RPMI8226 (cell line): ENCODE results near the gene SLC66A2.

Experiments
- DNase-seq: peaks from one replicate; pipeline ENCODE4 v3.0.0-alpha.2; 2015

The SLC66A2 gene

GRCh38 chr18:79935499-79935898 lies 16.0 kb downstream of the SLC66A2 start:
- no peak for DNase-seq

GRCh38 chr18:79935098-79935480 lies 16.4 kb downstream of the SLC66A2 start:
- no peak for DNase-seq

- no peak for DNase-seq
Observed at GRCh38 chr18:79934311-79935097, 16.9 kb downstream of the SLC66A2 start.

- DNase-seq, result no peak
Observed at GRCh38 chr18:79933765-79934164, 17.7 kb downstream of the SLC66A2 start.

GRCh38 chr18:79932907-79933306 lies 18.5 kb downstream of the SLC66A2 start:
- no peak for DNase-seq

- no peak for DNase-seq
Observed at GRCh38 chr18:79931475-79931874, 20.0 kb downstream of the SLC66A2 start.

- DNase-seq, result no peak
Observed at GRCh38 chr18:79930020-79930642, 21.3 kb downstream of the SLC66A2 start.

GRCh38 chr18:79928563-79928960 lies 22.9 kb downstream of the SLC66A2 start:
- DNase-seq, result no peak

- no peak for DNase-seq
Observed at GRCh38 chr18:79927607-79928562, 23.6 kb downstream of the SLC66A2 start.

- no peak for DNase-seq
Observed at GRCh38 chr18:79926715-79927606, 24.5 kb downstream of the SLC66A2 start.

- DNase-seq, result no peak
Observed at GRCh38 chr18:79926306-79926705, 25.1 kb downstream of the SLC66A2 start.

- DNase-seq, result no peak
Observed at GRCh38 chr18:79924814-79925731, 26.4 kb downstream of the SLC66A2 start.

GRCh38 chr18:79923896-79924585 lies 27.4 kb downstream of the SLC66A2 start:
- DNase-seq, result no peak

- DNase-seq, result no peak
Observed at GRCh38 chr18:79922971-79923411, 28.5 kb downstream of the SLC66A2 start.

- DNase-seq, result no peak
Observed at GRCh38 chr18:79921984-79922965, 29.2 kb downstream of the SLC66A2 start.

GRCh38 chr18:79919089-79919488 lies 32.4 kb downstream of the SLC66A2 start:
- no peak for DNase-seq

- DNase-seq, result no peak
Observed at GRCh38 chr18:79918615-79919011, 32.8 kb downstream of the SLC66A2 start.

- no peak for DNase-seq
Observed at GRCh38 chr18:79917853-79918614, 33.4 kb downstream of the SLC66A2 start.
